ENCODE data around the gene DCUN1D4.

The DCUN1D4 gene

DNA sequence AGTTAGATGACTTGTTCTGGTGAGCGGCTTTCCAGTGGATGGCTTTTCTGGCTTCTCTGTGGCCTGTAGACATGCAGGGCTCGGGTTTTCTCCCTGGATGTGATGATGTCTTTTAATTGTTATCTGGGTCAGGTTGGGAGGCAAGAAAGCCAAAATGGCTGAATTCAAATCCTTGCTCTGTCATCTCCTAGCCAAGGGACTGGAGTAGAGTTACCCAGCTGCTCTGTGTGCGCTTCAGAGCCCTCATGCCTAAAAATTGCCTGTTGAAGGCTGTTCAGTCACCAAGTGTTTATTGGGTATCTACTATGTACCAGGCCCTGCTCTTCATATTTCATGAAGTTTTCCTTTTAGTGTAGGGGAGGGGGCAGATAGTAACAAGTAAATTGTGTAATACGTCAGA, 7.3 kb downstream of the DCUN1D4 start:
- no peak for ATAC-seq
- TF ChIP-seq GLIS3 (CRISPR knock-in tag; IDR thresholded peaks at IDR 0.05) (no peak), ZNF565 (CRISPR knock-in tag; conservative IDR thresholded peaks at IDR 0.05; ENCODE audit: low read depth) (no peak), OSR1 (CRISPR knock-in tag; IDR thresholded peaks at IDR 0.05) (no peak), ARNTL (CRISPR knock-in tag; IDR thresholded peaks at IDR 0.05; ENCODE audit: borderline replicate concordance, low read depth) (no peak)

GRCh38 chr4:51851090-51851936, 8.4 kb downstream of the DCUN1D4 start:
- TF ChIP-seq CSRNP3 (CRISPR knock-in tag; IDR thresholded peaks at IDR 0.05) (no peak), BACH2 (CRISPR knock-in tag; IDR thresholded peaks at IDR 0.05; ENCODE audit: borderline replicate concordance) (no peak), TCF4 (CRISPR knock-in tag; IDR thresholded peaks at IDR 0.05; ENCODE audit: borderline replicate concordance) (no peak), PPARA (CRISPR knock-in tag; IDR thresholded peaks at IDR 0.05; ENCODE audit: borderline replicate concordance) (no peak), ZC3H10 (CRISPR knock-in tag; IDR thresholded peaks at IDR 0.05) (no peak), OSR1 (CRISPR knock-in tag; IDR thresholded peaks at IDR 0.05) (no peak), ZNF8 (CRISPR knock-in tag; IDR thresholded peaks at IDR 0.05) (no peak), TOX (CRISPR knock-in tag; IDR thresholded peaks at IDR 0.05; ENCODE audit: borderline replicate concordance) (no peak)
- TF ChIP-seq, protein P1, sequence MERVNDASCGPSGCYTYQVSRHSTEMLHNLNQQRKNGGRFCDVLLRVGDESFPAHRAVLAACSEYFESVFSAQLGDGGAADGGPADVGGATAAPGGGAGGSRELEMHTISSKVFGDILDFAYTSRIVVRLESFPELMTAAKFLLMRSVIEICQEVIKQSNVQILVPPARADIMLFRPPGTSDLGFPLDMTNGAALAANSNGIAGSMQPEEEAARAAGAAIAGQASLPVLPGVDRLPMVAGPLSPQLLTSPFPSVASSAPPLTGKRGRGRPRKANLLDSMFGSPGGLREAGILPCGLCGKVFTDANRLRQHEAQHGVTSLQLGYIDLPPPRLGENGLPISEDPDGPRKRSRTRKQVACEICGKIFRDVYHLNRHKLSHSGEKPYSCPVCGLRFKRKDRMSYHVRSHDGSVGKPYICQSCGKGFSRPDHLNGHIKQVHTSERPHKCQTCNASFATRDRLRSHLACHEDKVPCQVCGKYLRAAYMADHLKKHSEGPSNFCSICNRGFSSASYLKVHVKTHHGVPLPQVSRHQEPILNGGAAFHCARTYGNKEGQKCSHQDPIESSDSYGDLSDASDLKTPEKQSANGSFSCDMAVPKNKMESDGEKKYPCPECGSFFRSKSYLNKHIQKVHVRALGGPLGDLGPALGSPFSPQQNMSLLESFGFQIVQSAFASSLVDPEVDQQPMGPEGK (CRISPR knock-in tag; IDR thresholded peaks at IDR 0.05; ENCODE audit: borderline replicate concordance): no peak
- no peak; the same call in 2 of the 3 replicates for ATAC-seq

DNA sequence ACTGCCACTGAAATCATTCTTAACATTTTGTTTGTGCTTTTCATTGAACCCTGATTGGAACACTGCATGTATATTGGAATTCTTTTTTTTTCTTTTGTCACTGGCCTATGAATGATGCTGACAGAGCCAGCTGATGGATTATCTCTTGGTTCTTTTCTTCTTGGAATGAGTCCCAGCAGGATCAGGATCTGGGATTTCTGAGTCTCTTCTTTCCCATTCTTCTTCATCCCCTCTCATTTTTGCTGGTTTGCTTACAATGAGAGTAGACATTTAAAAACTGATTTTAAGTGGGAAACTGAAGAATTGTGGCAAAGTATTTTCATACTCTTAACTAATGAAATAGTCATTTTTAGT, 9.0 kb downstream of the DCUN1D4 start:
- no peak for ATAC-seq
- TF ChIP-seq ESRRG (CRISPR knock-in tag; IDR thresholded peaks at IDR 0.05) (no peak), BACH2 (CRISPR knock-in tag; IDR thresholded peaks at IDR 0.05; ENCODE audit: borderline replicate concordance) (no peak), CSRNP3 (CRISPR knock-in tag; IDR thresholded peaks at IDR 0.05) (no peak), ZC3H10 (CRISPR knock-in tag; IDR thresholded peaks at IDR 0.05) (no peak), ZFP3 (CRISPR knock-in tag; IDR thresholded peaks at IDR 0.05) (no peak), ARNTL (CRISPR knock-in tag; IDR thresholded peaks at IDR 0.05; ENCODE audit: borderline replicate concordance, low read depth) (no peak), ISL1 (CRISPR knock-in tag; IDR thresholded peaks at IDR 0.05) (no peak), TOX (CRISPR knock-in tag; IDR thresholded peaks at IDR 0.05; ENCODE audit: borderline replicate concordance) (no peak), ZNF70 (CRISPR knock-in tag; IDR thresholded peaks at IDR 0.05) (no peak), CSDC2 (CRISPR knock-in tag; IDR thresholded peaks at IDR 0.05) (no peak), ZNF565 (CRISPR knock-in tag; conservative IDR thresholded peaks at IDR 0.05; ENCODE audit: low read depth) (no peak), GLIS3 (CRISPR knock-in tag; IDR thresholded peaks at IDR 0.05) (no peak), ZFP30 (CRISPR knock-in tag; IDR thresholded peaks at IDR 0.05) (no peak), RARB (CRISPR knock-in tag; IDR thresholded peaks at IDR 0.05) (no peak), OSR1 (CRISPR knock-in tag; IDR thresholded peaks at IDR 0.05) (no peak)
- TF ChIP-seq, protein P2, sequence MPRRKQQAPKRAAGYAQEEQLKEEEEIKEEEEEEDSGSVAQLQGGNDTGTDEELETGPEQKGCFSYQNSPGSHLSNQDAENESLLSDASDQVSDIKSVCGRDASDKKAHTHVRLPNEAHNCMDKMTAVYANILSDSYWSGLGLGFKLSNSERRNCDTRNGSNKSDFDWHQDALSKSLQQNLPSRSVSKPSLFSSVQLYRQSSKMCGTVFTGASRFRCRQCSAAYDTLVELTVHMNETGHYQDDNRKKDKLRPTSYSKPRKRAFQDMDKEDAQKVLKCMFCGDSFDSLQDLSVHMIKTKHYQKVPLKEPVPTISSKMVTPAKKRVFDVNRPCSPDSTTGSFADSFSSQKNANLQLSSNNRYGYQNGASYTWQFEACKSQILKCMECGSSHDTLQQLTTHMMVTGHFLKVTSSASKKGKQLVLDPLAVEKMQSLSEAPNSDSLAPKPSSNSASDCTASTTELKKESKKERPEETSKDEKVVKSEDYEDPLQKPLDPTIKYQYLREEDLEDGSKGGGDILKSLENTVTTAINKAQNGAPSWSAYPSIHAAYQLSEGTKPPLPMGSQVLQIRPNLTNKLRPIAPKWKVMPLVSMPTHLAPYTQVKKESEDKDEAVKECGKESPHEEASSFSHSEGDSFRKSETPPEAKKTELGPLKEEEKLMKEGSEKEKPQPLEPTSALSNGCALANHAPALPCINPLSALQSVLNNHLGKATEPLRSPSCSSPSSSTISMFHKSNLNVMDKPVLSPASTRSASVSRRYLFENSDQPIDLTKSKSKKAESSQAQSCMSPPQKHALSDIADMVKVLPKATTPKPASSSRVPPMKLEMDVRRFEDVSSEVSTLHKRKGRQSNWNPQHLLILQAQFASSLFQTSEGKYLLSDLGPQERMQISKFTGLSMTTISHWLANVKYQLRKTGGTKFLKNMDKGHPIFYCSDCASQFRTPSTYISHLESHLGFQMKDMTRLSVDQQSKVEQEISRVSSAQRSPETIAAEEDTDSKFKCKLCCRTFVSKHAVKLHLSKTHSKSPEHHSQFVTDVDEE (CRISPR knock-in tag; IDR thresholded peaks at IDR 0.05): no peak
- TF ChIP-seq, protein P3, sequence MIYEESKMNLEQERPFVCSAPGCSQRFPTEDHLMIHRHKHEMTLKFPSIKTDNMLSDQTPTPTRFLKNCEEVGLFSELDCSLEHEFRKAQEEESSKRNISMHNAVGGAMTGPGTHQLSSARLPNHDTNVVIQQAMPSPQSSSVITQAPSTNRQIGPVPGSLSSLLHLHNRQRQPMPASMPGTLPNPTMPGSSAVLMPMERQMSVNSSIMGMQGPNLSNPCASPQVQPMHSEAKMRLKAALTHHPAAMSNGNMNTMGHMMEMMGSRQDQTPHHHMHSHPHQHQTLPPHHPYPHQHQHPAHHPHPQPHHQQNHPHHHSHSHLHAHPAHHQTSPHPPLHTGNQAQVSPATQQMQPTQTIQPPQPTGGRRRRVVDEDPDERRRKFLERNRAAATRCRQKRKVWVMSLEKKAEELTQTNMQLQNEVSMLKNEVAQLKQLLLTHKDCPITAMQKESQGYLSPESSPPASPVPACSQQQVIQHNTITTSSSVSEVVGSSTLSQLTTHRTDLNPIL (CRISPR knock-in tag; IDR thresholded peaks at IDR 0.05; ENCODE audit: low read depth): no peak
- TF ChIP-seq, protein P4, sequence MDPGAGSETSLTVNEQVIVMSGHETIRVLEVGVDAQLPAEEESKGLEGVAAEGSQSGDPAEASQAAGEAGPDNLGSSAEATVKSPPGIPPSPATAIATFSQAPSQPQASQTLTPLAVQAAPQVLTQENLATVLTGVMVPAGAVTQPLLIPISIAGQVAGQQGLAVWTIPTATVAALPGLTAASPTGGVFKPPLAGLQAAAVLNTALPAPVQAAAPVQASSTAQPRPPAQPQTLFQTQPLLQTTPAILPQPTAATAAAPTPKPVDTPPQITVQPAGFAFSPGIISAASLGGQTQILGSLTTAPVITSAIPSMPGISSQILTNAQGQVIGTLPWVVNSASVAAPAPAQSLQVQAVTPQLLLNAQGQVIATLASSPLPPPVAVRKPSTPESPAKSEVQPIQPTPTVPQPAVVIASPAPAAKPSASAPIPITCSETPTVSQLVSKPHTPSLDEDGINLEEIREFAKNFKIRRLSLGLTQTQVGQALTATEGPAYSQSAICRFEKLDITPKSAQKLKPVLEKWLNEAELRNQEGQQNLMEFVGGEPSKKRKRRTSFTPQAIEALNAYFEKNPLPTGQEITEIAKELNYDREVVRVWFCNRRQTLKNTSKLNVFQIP (CRISPR knock-in tag; IDR thresholded peaks at IDR 0.05; ENCODE audit: borderline replicate concordance, low read depth): no peak
- TF ChIP-seq, protein P1 (CRISPR knock-in tag; IDR thresholded peaks at IDR 0.05; ENCODE audit: borderline replicate concordance): no peak
